H1 (cell line): ENCODE measurements around the gene TUBB4B. TPM values are rescaled to one million over a fixed set of nuclear protein-coding genes. Genes with fewer than 3 reads are reported as not detected.

Experiments
- ASH2L ChIP-seq: fragments of 200-600, 300-600 bp; sonication (generic); IDR thresholded peaks from one replicate; pipeline ENCODE4 v1.7.1; 2017; ENCODE audit warnings: low read length
- BACH1 ChIP-seq: IDR thresholded peaks from 2 replicates; pipeline ENCODE4 v1.6.1; 2012; ENCODE audit warnings: low read length, improper control_type of control experiment
- CHD2 ChIP-seq: IDR thresholded peaks from 2 replicates; pipeline ENCODE4 v1.6.1; 2012; ENCODE audit warnings: low read length, improper control_type of control experiment
- GABPA ChIP-seq: IDR thresholded peaks from 2 replicates; pipeline ENCODE4 v1.6.1; 2011; ENCODE audit warnings: mild to moderate bottlenecking, low read length, moderate library complexity, borderline replicate concordance; ENCODE audit not compliant: insufficient read depth
- polyA plus RNA-seq, 7 experiments: library from polyadenylated mRNA; depleted of rRNA in 3 of 7; stranded (reverse) in 5 of 7; unstranded in 2 of 7; fragments of >200 nt in 5 of 7; fragments of 200-250 nt in 2 of 7; gene quantifications; 1 replicate in 5 of 7; 2 replicates in 1 of 7; 4 replicates in 1 of 7; pipeline versions ENCODE4 v1.2.1 to v1.2.3, GENCODE V29; 2011 to 2013; ENCODE audit warnings: missing spikeins in 2 of 7, mixed read lengths in 2 of 7
- total RNA-seq: library from RNA; stranded (reverse); fragmentation: NEBNext Ultra II Directional; extraction: Animal tissue kit (Norgen Biotek cat#: 25700); gene quantifications from 2 replicates; pipeline ENCODE4 v1.2.1, GENCODE V29; 2021

Gene TUBB4B
- total and polyA plus RNA-seq, 2 of the 8 experiments (the other 6 are each of a cell fraction or from before 2014, with no cell fraction given): 280 to 307 TPM

GRCh38 chr9:137266585-137267453, 25.7 kb downstream of the TUBB4B start (continued):
- TF ChIP-seq GABPA (no peak), BACH1 (no peak), CHD2 (no peak), ASH2L (no peak)
